Measurements from ENCODE around the gene CCL7.

The CCL7 gene

DNA sequence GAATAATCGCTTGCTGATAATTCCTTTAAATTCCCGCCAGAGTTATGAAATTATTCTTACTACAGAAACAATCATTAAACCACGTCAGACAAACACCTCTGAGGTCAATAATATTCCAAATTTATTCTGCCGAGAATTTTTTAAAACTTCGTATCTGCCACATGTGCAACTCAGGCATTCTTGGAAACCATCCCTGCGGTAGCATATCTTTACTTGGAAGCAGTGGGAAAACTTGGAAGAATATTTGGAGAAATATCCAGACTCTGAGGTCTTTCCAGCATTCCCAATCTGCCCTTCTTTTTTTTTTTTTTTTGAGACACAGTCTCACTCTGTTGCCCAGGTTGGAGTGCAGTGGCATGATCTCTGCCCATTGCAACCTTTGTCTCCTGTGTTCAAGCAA lies 13.6 kb downstream of the CCL7 start:
- no peak for DNase-seq (ENCODE audit: low read depth in 1 of 2, low spot score in 1 of 2)

DNA sequence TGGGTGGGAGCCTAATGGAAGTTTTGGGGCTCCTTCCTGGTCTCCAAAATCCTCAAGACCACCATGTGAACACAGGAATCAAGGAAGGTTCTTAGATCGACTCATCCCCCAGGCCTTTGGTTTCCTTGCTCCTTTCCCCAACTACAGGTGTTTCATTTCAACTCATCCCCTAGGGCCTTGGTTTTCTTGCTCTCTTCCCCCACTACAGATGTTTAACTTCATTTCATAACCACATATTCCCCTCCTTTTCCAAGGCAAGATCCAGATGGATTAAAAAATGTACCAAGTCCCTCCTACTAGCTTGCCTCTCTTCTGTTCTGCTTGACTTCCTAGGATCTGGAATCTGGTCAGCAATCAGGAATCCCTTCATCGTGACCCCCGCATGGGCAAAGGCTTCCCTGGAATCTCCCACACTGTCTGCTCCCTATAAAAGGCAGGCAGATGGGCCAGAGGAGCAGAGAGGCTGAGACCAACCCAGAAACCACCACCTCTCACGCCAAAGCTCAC lies 15.3 kb downstream of the CCL7 start, which contains the start of gene CCL11:
Gene CCL11, plus strand, starts transcription at position 457 of the 507 bp plus-strand sequence. CDS start 67 bp downstream, outside the sequence.
- DNase-seq (ENCODE audit: low read depth in 1 of 2, low spot score in 1 of 2), result no peak

DNA sequence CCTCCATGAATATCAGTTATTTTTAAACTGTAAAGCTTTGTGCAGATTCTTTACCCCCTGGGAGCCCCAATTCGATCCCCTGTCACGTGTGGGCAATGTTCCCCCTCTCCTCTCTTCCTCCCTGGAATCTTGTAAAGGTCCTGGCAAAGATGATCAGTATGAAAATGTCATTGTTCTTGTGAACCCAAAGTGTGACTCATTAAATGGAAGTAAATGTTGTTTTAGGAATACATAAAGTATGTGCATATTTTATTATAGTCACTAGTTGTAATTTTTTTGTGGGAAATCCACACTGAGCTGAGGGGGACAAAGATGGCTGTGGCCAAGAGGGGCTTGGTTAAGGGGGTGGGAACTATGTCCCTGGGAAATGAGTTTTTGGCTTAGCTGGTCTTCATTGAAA lies 17.9 kb downstream of the CCL7 start:
- DNase-seq (ENCODE audit: low read depth in 1 of 2, low spot score in 1 of 2), result no peak

DNA sequence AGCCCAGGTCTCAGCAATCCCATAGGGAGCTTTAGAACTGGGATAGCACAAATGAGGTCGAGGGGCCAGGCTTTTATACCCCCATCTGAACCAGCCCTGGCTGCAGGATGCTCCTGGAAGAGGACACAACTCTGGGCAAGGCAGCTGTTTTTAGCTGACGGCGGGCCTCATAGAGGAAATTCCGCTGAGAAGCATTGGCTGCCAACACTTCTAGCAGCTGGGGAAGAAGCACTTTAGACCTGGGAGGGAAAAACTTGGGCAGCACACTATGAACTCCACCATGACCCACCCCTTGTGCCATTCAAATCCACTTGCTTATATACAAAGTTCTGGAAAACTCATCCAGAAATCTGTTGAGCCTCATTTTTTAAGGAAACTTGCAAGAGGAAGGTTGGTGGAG lies 20.6 kb downstream of the CCL7 start:
- DNase-seq (ENCODE audit: low read depth in 1 of 2, low spot score in 1 of 2), result no peak

DNA sequence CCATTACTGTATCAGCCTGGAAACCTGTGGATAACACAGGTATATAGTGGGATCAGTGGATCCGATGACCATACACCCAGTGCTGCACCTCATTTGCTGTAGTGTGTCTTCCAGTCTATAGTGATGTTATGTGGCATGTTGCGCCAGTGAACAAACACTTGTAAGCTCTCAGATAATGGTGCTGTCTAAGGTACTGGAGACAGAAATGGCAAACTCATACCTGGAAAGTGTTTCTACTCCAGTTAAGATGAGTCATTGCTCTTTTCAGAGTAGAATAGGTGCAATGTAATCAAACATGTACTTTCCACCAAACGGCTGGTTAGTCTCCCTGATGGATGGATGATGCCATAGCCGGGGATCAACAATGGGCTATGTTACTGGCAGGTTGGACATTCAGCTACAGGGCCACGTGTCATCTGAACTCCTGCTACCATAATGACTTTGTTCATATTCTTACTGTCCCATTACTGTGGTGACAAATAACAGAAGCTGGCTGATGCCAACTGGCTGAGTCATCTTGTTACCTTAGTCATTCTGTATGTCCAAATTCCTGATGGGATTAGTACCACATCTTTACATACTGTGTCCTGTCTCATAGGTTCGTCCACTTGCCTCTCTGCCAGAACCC lies 21.8 kb downstream of the CCL7 start:
- no peak for DNase-seq (ENCODE audit: low read depth in 1 of 2, low spot score in 1 of 2)

DNA sequence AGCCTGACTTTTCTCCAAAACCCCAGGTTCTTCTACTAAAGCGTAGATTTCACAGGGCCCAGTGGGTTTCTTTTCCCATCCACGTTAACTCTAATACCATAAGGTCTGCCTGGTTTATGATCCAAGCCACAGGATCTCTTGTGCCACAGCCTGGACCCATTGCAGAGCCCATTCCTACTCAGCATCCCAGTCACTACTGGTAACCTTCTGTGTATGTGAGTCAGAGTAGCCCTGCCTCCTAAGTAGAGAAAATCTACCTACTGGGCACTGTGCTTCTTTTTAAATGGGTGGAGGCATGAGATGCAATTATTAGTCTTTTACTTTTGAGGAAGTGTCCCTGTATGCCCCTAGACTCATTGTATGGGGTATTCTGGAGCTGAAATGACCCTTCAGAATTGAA lies 29.0 kb downstream of the CCL7 start:
- DNase-seq (ENCODE audit: low read depth in 1 of 2, low spot score in 1 of 2), result no peak

DNA sequence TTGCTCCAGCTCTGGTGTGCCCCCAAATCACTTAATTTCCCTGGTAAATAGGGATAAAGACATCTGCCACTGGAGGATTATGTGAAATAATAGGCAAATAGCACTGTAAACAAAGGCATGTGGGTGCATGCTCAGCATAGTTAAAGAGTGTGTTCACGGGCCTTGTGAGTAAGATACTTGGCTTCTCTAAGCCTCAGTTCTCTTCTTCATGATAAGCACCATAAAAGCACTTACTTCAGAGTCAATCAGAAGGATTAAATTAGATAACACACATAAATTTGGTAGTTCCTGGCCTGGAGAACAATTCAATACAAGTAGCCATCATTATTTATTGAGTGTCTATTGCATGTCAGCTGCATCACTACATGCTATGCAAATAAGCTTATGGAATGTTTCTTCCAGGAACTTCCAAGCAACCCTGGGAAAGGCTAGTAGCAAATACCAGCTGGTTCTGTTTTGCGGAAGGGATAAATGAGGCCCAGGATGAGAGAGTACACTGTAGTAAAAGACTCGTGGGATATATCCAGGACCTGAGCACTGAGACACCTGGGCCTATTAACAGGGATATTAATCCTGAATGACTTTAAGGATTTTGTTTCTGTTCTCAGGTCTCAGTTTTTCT lies 30.0 kb downstream of the CCL7 start:
- DNase-seq (ENCODE audit: low read depth in 1 of 2, low spot score in 1 of 2), result no peak

DNA sequence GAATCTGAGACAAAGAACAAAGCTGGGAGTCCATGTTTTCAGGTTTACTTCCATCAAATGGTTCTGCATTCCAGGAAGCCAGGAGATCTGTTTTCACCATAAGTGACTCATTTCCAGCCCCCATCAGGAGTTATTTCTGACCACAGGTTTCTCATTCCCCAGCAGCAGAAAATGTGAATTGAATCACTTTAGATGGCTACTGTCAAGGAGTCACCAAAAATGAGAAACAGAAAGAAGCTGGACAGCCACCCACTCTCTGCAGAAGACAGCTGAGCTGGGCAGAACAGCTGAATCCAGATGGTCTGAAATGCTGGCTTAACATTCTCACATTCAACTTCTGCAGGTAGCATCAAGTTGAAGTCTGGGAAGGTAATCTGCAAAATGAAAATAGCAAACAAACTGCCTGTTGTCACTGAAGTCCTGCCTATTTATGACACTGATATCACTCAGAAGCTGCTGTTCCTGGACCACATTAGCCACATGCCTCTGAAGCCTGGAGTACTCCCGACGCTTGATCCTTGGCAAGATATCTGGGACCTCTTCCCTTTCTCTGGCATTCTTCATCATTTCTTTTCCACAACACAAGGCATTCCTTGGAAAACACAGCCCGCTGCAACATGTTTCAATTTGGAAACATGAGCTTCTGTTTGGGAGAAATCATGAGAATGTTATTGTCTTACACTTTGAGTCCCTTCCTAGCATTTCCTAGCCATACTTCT lies 30.8 kb downstream of the CCL7 start:
- no peak for DNase-seq (ENCODE audit: low read depth in 1 of 2, low spot score in 1 of 2)

DNA sequence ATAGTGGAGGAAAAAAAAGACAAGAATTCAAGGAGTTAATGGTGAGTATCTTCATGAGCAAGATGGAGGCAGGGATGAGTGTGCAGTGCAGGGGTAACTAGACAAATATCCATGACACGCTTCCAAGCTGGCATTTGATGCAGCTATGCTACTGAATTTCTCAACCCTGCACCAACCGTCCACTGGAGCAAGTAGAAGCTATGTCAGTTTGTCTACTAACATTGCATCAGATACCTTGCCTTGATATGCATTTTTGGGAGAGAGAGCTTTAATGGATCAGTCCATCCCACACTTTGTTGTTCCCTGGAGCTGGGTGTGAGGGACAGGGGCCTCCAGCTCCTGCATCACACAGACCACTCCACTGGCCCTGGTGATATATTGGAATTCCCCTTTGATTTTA lies 32.0 kb downstream of the CCL7 start:
- no peak for DNase-seq (ENCODE audit: low read depth in 1 of 2, low spot score in 1 of 2)

DNA sequence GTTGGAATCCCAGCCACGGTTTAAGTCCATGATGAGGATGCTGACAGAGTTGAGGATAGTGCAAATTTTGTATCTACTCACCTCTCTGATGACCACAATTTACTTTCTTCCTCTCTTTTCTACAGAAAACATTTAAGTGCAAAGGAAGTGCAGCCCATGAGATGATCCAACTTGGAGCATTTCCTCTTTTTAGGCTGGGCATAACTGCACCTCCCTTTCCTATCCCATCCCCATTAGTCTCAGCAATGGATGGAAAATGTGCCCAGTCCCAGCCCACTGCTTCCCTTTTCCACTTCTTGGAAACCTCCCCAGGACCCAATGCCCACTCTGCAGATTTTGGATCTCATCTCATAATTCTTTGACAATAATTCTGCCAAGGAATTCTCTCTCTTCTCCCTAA lies 32.6 kb downstream of the CCL7 start:
- DNase-seq (ENCODE audit: low read depth in 1 of 2, low spot score in 1 of 2), result no peak

DNA sequence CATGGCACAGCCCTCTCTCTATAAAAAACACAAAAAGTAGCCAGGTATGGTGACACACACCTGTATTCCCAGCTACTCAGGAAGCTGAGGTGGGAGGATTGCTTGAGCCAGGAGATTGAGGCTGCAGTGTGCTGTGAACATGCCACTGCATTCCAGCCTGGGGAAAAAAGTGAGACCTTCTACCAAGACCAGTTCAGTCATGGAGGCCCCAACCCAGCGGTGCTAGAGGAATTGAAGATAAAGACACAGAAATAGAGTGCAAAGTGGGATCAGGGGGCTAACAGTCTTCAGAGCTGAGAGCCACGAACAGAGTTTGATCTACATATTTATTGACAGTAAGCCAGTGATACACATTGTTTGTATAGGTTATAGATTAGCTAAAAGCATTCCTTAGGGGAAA lies 33.6 kb downstream of the CCL7 start:
- no peak for DNase-seq (ENCODE audit: low read depth in 1 of 2, low spot score in 1 of 2)

DNA sequence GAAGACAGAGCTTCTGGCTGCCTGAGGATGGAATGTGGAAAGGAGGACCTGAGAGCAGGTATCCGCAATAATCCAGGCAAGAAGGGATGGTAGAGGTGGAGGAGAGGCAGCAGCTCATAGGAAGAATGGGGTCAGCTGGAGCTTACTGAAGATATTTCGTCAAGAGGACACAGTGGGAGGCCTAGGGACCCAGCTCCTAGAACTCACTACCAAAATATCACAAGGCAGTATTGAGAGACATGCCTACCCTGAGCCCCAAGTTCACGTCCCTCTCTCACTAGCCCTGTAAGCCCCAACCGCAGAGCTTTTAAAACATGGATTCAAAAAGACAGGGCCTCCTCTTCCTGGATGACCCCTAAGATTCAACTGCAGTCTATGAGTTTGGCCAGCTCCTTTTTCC lies 35.0 kb downstream of the CCL7 start:
- no peak for DNase-seq (ENCODE audit: low read depth in 1 of 2, low spot score in 1 of 2)

DNA sequence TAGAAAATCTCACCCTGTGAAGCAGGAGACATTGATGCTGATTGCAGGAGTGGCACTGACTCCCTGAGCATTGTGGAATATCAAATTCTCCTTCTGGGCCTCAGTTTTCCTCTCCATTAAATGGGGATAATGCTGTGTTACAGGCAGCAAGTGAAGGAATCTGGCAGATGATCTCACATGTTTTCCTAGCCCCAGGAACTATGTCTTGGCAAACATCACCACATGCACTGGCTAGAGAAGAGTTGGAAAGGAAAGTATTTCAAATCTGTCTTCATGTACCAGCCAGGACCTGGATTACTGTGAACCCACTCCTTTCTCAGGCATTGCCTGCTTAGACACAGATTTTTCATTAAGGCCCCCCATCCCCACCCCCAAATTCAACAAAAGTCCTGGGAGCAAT lies 35.6 kb downstream of the CCL7 start:
- no peak for DNase-seq (ENCODE audit: low read depth in 1 of 2, low spot score in 1 of 2)

DNA sequence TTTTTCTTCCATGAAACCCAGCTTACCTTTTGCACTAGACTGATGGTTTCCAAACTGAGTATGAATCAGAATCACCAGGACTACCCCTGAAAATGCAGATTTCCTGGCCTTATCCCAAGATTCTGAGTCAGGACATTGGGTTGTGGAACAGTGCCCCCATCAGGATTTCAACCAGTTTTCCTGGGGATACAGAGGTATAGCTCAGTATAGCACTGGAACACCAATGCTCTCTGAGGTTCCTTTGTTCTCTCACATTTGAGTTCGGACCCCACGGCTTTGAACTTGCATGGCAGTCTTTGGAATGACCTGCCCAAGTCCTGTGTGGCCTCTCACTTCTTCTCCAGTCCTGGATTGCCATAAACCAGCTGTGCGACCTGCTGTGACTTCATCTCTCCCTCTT lies 36.4 kb downstream of the CCL7 start:
- DNase-seq (ENCODE audit: low read depth in 1 of 2, low spot score in 1 of 2), result no peak

DNA sequence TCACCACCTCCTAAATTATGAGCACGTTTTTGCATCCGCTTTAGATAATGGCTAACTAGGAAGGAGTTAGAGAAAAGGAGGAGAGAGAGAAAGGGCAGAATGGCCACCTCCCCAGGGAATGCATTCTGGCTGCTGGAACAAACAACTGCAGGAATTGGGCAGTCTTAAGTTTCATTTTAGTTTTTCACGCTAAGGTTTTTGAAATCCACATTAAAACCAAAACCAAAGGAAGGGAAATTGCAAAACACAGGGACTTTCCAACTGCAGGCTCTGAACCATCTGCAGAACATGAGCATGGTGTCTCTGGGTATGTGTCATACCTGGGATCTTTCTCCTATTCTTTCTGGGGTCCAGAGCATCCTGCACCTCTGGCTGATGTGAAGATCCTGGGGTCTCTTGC lies 37.1 kb downstream of the CCL7 start:
- no peak for DNase-seq (ENCODE audit: low read depth in 1 of 2, low spot score in 1 of 2)

DNA sequence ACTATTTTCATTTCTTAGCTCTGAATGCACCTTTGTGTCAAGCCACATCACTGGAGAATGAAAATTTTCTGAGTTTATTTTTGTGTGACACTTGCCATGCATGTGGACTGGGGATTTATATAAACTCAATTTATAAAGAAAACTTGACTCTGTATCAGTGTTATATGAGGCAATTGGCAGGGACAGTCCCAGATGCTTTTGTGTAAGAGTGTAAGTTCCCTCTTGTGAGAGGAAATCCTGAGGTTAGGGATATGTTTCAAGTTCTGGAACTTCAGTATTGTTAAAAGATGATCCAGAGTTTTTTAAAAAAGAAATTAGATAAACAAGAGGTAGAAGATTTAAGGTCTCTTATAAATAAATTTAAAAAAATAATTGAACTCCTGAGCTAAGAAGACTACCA lies 38.4 kb downstream of the CCL7 start:
- DNase-seq (ENCODE audit: low read depth in 1 of 2, low spot score in 1 of 2), result no peak

DNA sequence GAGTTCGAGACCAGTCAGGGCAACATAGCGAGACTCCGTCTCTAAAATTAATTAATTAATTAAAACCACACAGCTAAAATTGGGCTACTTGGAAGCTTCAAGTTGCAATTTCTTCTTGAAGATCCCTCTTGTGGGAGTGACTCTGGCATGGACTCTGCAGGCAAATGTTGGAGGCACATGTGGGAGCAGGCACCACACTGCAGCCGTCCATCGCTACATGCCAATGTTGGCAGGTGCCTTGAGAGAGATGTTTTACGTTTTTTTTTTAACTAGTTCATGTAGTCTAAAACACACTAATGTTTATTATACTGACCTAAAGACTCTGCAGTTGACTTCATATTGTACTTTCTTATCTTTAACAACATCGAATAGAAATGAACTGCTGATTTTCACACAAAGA lies 41.3 kb downstream of the CCL7 start:
- no peak for DNase-seq (ENCODE audit: low read depth in 1 of 2, low spot score in 1 of 2)

DNA sequence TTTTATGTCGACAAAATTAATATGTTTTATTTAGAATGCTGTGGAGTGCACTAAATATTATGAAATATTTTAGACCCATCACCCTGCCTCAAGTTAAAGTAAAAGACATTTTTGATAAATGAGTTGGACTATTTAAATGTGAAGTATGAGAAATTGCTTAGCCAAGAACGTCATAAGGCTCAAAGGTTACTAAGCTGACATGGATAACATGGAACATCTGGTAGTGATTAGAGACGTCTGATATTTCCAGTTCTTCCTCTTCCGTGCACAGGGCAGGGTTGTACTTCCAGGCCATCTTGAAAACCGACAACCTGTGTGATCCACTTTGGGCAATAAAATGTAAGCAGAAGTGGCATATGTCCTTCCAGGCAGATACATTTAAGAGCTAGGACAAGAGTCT lies 42.1 kb downstream of the CCL7 start:
- no peak for DNase-seq (ENCODE audit: low read depth in 1 of 2, low spot score in 1 of 2)

DNA sequence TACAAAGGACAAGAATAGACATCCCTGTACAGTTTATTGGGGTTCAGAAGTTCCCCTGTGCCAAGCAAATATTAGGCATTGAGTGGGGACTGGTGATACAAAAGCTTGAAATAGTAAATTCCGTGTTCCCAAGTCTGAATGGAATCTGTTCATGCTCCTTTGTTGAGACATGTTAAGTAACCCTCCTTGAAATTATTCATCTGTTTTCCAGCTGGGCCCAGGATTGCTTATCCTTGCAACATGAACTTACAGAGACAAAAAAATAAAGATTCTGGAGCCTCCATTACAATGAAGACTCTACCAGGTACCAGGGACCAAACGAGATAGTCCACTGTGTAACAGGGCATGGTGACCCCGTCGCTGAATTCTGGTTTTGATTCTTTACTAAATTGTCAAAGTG lies 43.1 kb downstream of the CCL7 start:
- no peak for DNase-seq (ENCODE audit: low read depth in 1 of 2, low spot score in 1 of 2)

DNA sequence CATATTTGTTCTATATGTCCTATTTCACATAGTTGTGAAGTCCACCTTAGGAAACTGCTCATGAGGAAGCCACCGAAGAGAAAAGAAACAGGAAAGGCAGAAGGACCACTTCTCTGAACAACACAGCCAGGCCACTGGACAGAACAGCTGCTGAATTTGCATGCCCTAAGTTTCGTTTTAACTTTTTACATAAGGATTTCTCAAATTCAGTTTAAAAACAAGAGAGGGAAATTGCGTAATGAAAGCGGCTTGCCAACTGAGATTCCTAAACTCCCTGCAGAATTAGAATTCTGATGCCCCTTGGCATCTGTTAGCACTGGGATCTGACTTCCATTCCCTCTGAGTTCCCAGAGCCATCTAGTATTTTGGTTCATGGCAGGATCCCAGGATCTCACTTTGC lies 44.3 kb downstream of the CCL7 start:
- DNase-seq (ENCODE audit: low read depth in 1 of 2, low spot score in 1 of 2), result no peak

DNA sequence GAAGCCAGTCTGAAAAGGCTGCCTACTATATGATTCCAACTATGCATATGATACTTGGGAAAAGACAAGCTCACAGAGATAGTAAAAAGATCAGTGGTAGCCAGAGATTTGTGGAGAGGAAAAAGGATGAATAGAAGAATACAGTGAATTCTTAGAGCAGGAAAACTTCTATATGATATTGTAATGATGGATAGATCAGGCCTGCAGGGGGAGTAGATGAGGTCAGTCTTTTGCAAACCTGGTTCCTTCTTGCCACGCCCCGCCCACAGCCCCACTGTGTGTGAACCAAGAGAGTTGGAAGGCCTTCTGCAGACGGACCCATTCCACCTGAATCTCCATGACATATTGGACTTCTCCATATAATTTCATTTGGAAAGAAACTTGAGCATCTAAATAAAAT lies 48.5 kb downstream of the CCL7 start:
- no peak for DNase-seq (ENCODE audit: low read depth in 1 of 2, low spot score in 1 of 2)

DNA sequence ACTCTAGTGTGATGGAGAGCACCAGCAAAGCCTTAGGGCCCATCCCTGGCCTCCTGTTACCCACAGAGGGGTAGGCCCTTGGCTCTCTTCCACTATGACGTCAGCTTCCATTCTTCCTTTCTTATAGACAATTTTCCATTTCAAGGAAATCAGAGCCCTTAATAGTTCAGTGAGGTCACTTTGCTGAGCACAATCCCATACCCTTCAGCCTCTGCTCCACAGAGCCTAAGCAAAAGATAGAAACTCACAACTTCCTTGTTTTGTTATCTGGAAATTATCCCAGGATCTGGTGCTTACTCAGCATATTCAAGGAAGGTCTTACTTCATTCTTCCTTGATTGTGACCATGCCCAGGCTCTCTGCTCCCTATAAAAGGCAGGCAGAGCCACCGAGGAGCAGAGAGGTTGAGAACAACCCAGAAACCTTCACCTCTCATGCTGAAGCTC lies 49.0 kb downstream of the CCL7 start, which contains the start of gene CCL8:
Gene CCL8, plus strand, starts transcription at position 397 of the 445 bp plus-strand sequence. CDS start 67 bp downstream, outside the sequence.
- DNase-seq (ENCODE audit: low read depth in 1 of 2, low spot score in 1 of 2), result no peak
